ENCODE results near the gene CUX1. TPM values are rescaled to one million over a fixed set of nuclear protein-coding genes. Genes with fewer than 3 reads are reported as not detected.

The CUX1 gene
- total and polyA plus RNA-seq, 2 of the 13 experiments (the other 11 are each of a cell fraction or from before 2014, with no cell fraction given): 13.7 to 14.9 TPM

GRCh38 chr7:102286237-102287110 lies 469.0 kb downstream of the CUX1 start, which contains the start of gene SH2B2 (continued):
- peak; percentile 40 for TF ChIP-seq ZNF407 (CRISPR knock-in tag; IDR thresholded peaks at IDR 0.05; ENCODE audit: not compliant biosample characterization)
- no peak; the same call in 1 of the 2 replicates for TF ChIP-seq ZFP90 (CRISPR knock-in tag; IDR thresholded peaks at IDR 0.05; ENCODE audit: borderline replicate concordance)
- no peak for TF ChIP-seq ZBTB3 (CRISPR knock-in tag; IDR thresholded peaks at IDR 0.05; ENCODE audit: borderline replicate concordance, low read depth)
- TF ChIP-seq ZNF674 (CRISPR knock-in tag; IDR thresholded peaks at IDR 0.05; ENCODE audit: low read depth): no peak
- peak; percentile 76 for TF ChIP-seq MAX (IDR thresholded peaks at IDR 0.05)
- no peak; the same call in 1 of the 2 replicates for TF ChIP-seq MXD4 (CRISPR knock-in tag; IDR thresholded peaks at IDR 0.05)
- no peak for TF ChIP-seq KDM5A (IDR thresholded peaks at IDR 0.05; ENCODE audit: borderline replicate concordance, low read length)
- TF ChIP-seq RFXANK (CRISPR knock-in tag; IDR thresholded peaks at IDR 0.05): no peak
- TF ChIP-seq NFKBIZ (CRISPR knock-in tag; IDR thresholded peaks at IDR 0.05): no peak
- TF ChIP-seq MED8 (CRISPR knock-in tag; IDR thresholded peaks at IDR 0.05; ENCODE audit: insufficient replicate concordance): no peak
- TF ChIP-seq SYNCRIP (IDR thresholded peaks at IDR 0.05; ENCODE audit: insufficient read depth, low read depth, low read length): no peak
- no peak for TF ChIP-seq IKZF4 (CRISPR knock-in tag; IDR thresholded peaks at IDR 0.05; ENCODE audit: borderline replicate concordance, low read depth, not compliant biosample characterization)
- TF ChIP-seq RARG (CRISPR knock-in tag; IDR thresholded peaks at IDR 0.05; ENCODE audit: low read depth): no peak
- TF ChIP-seq ZKSCAN8 (CRISPR knock-in tag; IDR thresholded peaks at IDR 0.05; ENCODE audit: borderline replicate concordance): 0 out of 2 replicates have a peak, but pooled peaks have one; percentile 42
- no peak for TF ChIP-seq GRHL1 (CRISPR knock-in tag; conservative IDR thresholded peaks at IDR 0.05)
- TF ChIP-seq ZSCAN22 (CRISPR knock-in tag; IDR thresholded peaks at IDR 0.05): no peak
- peak; percentile 35; the same call in 1 of the 2 replicates for TF ChIP-seq ZNF580 (CRISPR knock-in tag; IDR thresholded peaks at IDR 0.05; ENCODE audit: borderline replicate concordance, low read depth)
